ENCODE measurements around the gene ITPR2. TPM values are rescaled to one million over a fixed set of nuclear protein-coding genes. Genes with fewer than 3 reads are reported as not detected.
"Not testable (repeated sequence)": the region's sequence is repeated elsewhere in the genome, so short reads cannot be mapped to it uniquely, and the experiment has no call there.

ITPR2 gene
- total RNA-seq, 2 donors from 2014 or later: 38.8 to 40.3 TPM

GRCh38 chr12:26668230-26668629 lies 164.8 kb downstream of the ITPR2 start:
- intact Hi-C loops (cut with DNase I): no loop called here

DNA sequence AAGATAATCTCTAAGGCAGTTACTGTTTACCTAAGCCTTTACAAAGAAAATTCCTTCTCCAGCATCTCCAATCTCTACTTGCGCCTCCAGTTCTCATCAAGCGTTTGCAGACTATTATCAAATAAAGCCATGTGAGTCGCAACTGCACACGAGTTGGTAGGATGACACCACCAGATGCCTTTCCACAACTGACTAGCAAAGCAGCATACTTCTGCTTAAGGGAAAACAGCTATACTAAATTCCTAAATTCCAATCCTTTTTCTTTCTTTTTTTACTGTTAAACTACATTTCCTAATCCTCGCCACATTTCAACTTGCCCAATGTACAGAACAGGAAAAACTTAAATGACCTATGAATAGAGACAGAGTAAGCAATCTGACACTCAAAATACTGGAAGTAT lies 166.7 kb downstream of the ITPR2 start:
- intact Hi-C loops (cut with DNase I): no loop called here
- DNase-seq (ENCODE audit: low spot score): no peak

More at GRCh38 chr12:26668230-26668629, 164.8 kb downstream of the ITPR2 start:
- DNase-seq (ENCODE audit: low spot score): no peak

DNA sequence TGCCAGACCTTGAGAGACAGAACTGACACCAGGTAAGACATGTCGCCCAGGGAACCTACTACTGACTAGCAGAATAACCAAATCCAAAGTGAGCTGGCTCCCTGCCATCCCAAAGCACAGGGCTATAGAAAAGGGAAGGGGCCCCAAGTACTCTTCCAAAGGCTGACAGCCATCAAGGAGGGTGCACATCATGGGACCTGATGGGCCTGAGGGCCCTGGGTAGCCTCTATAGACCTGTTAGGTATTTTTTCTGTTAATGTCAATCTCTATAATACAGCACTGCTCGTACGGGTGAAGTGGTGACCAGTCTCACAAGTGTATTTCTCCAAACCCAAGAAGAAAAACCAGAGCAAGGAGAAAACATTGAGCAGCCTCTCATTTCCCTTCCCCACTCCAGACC lies 171.6 kb downstream of the ITPR2 start:
- no peak for DNase-seq (ENCODE audit: low spot score)

GRCh38 chr12:26659930-26660329 lies 173.1 kb downstream of the ITPR2 start:
- no peak for DNase-seq (ENCODE audit: low spot score)
- intact Hi-C loops (cut with DNase I): loop anchor here in 1 of 2 donors (10.0 kb wide), 1 partner anchor 565 kb away; no protein-coding TSS in a partner anchor

More for the DNA sequence above, 171.6 kb downstream of the ITPR2 start:
- intact Hi-C loops (cut with DNase I): no loop called here

DNA sequence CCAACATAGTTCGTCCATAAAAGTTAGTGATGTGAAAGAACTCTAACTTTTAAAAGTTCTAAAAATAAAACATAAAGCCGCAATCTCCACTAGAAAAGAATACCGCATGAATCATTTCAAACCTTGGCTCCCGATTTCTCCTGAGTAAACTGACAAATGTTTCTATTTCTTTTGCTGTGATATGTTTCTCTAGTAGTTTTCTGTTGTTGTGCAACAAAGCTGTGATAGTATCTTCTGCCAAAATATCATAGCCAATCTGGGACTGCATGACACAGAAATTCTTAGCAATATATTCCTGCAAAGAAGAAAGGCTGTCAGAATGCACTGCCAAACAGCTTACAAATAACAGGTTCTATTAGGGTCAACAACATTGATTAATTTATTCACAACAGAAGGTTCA lies 174.0 kb downstream of the ITPR2 start:
- intact Hi-C loops (cut with DNase I): loop anchor here in 1 of 2 donors (10.0 kb wide), 1 partner anchor 564 kb away; no protein-coding TSS in a partner anchor
- no peak for DNase-seq (ENCODE audit: low spot score)

- intact Hi-C loops (cut with DNase I): loop anchor here in 1 of 2 donors (10.0 kb wide), 1 partner anchor 560 kb away; no protein-coding TSS in a partner anchor
- no peak for DNase-seq (ENCODE audit: low spot score)
Measured at GRCh38 chr12:26654623-26655022, 178.4 kb downstream of the ITPR2 start.

DNA sequence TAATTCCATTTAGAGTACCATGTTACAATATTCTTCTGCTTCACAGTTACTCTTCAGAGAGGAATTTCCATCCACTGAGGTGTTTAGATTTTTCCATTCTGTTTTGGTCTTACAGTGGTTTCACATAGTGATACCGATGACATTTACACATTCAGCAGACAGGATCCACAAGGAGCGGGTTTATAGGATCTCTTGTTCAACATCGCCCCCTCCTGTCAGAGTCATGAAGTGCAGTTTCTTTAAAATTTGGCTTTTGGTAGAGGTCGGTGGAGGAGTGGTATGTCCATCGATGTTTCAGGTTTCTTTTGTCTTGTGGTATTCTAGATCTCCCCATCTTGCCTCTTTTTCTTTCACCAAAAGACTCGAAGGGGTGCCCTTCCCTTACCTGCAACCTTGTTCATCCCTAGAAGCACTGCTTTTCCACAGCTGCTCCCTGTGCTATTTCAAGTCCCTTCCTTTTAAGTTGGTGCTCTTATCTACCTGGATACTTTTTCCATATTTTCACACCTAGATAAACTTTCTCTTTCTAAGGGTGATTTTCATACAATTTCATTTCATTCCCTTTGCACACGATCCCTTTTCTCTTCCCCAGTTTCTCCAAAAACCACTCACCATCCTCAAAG lies 181.3 kb downstream of the ITPR2 start:
- intact Hi-C loops (cut with DNase I): loop anchor here in 1 of 2 donors (10.0 kb wide), 1 partner anchor 557 kb away; no protein-coding TSS in a partner anchor
- no peak for DNase-seq (ENCODE audit: low spot score)

DNA sequence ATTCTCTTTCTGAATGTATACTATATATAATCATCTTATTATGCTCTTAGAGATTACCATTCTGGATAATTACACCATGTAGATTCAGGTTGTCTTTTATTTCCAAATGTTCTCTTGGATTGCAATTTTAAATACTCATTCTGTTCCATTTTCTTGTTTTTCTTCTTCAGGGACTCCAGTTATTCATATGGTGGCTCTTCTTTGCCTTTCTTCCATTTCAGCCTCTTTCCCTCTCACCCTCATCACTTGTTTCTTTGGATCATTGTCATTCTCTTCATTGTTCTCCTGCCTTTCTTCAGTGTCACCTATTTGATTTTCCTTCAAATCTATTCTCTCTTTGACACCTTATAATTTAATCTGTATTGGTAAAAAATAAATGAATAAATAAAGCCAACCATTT lies 182.0 kb downstream of the ITPR2 start:
- DNase-seq (ENCODE audit: low spot score): no peak
- intact Hi-C loops (cut with DNase I): loop anchor here in 1 of 2 donors (10.0 kb wide), 1 partner anchor 556 kb away; no protein-coding TSS in a partner anchor

DNA sequence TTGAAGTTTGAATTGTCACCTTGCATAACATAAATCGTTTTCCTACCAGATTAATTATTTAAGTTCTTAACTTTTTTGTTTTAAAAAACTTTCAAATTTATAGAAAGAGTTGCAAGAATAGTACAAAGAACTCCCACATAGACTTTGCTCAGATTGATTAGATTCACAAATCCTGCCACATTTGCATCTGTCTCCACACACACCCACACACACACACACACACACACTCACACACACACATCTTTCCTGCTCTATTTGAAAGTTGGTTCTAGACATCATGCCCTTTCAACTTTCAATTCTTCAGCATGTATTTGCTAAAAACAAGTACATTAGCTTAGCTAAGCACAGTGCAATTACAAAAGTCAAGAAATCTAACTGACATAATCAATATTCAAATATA lies 184.0 kb downstream of the ITPR2 start:
- DNase-seq (ENCODE audit: low spot score): no peak
- intact Hi-C loops (cut with DNase I): no loop called here

- no peak for DNase-seq (ENCODE audit: low spot score)
- intact Hi-C loops (cut with DNase I): no loop called here
Measured at GRCh38 chr12:26648584-26648983, 184.4 kb downstream of the ITPR2 start.

GRCh38 chr12:26648066-26648465 lies 184.9 kb downstream of the ITPR2 start:
- intact Hi-C loops (cut with DNase I): no loop called here
- no peak for DNase-seq (ENCODE audit: low spot score)

DNA sequence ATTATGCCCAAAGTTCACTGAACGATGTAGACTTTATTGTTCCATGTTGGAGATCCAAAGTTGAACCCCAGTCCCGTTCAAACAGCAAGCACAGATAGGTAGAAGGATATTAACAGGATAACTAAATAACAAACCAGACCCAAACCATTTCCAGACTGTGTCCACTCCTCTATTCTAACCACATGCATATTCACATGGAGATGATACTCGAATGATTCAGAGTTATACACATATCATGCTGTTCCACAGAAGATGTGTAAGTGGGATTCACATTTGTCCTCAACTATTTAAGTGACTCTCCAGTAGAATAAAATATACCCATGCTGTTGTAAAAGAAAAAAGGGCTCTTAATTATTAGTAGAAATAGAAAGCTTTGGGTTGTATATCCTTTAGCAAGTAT lies 185.9 kb downstream of the ITPR2 start:
- intact Hi-C loops (cut with DNase I): no loop called here
- DNase-seq (ENCODE audit: low spot score): no peak

DNA sequence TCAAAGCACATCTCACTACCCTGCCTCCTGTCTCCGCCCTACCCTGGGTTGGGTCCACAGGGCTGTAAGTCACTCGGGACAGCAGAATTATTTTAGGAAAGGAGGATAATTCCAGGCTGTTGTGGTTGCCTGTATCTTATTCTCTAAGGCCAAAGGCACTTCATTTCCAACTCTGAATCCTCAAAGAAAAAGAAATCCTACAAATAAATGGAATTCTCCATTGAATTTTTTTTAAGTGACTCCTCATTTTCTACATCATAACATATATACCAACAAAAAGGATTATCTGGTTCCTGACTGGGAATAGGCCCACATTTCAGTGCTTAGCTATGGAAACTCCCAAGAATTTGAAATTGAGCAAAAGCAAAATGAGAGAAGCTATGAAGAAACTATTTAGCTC lies 186.4 kb downstream of the ITPR2 start:
- intact Hi-C loops (cut with DNase I): no loop called here
- no peak for DNase-seq (ENCODE audit: low spot score)

DNA sequence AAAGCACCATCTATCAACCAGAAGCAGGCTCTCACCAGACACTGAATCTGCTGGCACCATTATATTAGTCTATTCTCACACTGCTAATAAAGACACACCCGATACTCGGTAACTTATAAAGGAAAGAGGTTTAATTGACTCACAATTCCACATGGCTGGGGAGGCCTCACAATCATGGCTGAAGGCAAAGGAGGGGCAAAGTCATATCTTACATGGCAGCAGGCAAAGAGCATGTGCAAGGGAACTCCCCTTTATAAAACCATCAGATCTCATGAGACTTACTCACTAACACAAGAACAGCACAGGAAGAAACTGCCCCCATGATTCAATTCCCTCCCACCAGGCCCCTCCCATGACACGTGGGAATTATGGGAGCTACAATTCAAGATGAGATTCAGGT lies 188.6 kb downstream of the ITPR2 start:
- intact Hi-C loops (cut with DNase I); DNase-seq (ENCODE audit: low spot score): not testable (repeated sequence)

- DNase-seq (ENCODE audit: low spot score): no peak
- intact Hi-C loops (cut with DNase I): no loop called here
Measured at GRCh38 chr12:26643532-26644315, 189.3 kb downstream of the ITPR2 start.

DNA sequence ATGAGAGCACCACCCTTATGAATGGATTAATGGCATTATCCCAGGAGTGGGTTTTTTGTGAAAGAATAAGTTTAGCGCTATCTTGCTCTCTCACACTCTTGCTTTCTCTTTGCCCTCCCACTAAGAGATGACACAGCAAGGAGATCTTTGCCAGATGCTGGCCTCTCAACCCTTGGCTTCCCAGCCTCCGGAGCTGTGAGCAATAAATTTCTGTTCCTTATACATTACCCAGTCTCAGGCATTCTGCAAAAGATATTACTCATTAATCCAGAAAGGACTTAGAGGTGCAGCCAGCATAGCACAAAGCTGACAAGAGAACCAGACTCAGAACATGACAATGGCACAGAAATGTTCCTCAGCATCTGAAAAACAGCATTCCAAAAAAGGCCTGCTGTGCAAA lies 190.6 kb downstream of the ITPR2 start:
- intact Hi-C loops (cut with DNase I): no loop called here
- no peak for DNase-seq (ENCODE audit: low spot score)

GRCh38 chr12:26636710-26637328 lies 196.2 kb downstream of the ITPR2 start:
- DNase-seq (ENCODE audit: low spot score): no peak
- intact Hi-C loops (cut with DNase I): no loop called here

DNA sequence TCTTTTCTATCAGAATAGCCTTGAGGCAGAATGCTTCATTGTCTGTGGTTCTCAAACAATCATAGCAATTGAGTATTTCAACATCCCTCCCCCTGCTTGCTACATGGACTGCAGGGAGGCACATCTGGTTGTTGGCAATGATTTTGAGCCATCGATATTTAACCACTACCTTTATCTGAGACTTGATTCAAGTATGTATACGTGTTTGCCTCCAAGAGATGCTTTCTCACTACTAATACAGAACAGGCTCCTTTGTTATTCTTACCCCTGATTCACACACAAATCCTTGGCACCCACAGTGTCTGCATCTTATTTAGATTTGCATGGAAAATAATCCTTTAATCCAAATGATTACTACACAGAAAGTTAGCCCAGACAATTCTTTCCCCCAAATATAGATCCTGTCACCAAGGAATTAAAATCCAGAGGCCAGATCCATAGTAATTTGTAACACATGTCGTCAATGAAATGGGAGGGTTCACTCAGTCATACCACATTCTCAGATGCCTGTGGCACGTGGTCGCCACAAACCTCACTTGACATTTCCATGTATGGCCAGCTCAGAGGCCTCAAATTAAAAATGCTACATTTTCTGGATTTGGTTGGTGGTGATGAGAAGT lies 199.3 kb downstream of the ITPR2 start:
- intact Hi-C loops (cut with DNase I): no loop called here
- no peak for DNase-seq (ENCODE audit: low spot score)

- DNase-seq (ENCODE audit: low spot score): no peak
- intact Hi-C loops (cut with DNase I): no loop called here
Measured at GRCh38 chr12:26632756-26633155, 200.2 kb downstream of the ITPR2 start.

GRCh38 chr12:26631846-26632245 lies 201.1 kb downstream of the ITPR2 start:
- intact Hi-C loops (cut with DNase I): no loop called here
- DNase-seq (ENCODE audit: low spot score): no peak
